ENCODE results near the gene ERCC6. TPM values are rescaled to one million over a fixed set of nuclear protein-coding genes. Genes with fewer than 3 reads are reported as not detected.

ERCC6 gene
- total RNA-seq, 1 donor, result 10.5 TPM

Other genes starting within 250 kb of the ERCC6 start
- gene C10orf71, start 240.0 kb downstream of the ERCC6 start, total RNA-seq, result not detected
- not detected for gene DRGX, start 143.0 kb downstream of the ERCC6 start, total RNA-seq
- gene SLC18A3, start 71.2 kb upstream of the ERCC6 start, total RNA-seq, result under 0.01 TPM
- not detected for gene CHAT, start 74.9 kb upstream of the ERCC6 start, total RNA-seq
- under 0.01 TPM for gene C10orf53, start 140.5 kb upstream of the ERCC6 start, total RNA-seq
- gene OGDHL, start 223.2 kb upstream of the ERCC6 start, total RNA-seq, result 0.27 TPM